Measurements from ENCODE around the gene OR52K1.
"Not testable (repeated sequence)": the region's sequence is repeated elsewhere in the genome, so short reads cannot be mapped to it uniquely, and the experiment has no call there.

The OR52K1 gene

DNA sequence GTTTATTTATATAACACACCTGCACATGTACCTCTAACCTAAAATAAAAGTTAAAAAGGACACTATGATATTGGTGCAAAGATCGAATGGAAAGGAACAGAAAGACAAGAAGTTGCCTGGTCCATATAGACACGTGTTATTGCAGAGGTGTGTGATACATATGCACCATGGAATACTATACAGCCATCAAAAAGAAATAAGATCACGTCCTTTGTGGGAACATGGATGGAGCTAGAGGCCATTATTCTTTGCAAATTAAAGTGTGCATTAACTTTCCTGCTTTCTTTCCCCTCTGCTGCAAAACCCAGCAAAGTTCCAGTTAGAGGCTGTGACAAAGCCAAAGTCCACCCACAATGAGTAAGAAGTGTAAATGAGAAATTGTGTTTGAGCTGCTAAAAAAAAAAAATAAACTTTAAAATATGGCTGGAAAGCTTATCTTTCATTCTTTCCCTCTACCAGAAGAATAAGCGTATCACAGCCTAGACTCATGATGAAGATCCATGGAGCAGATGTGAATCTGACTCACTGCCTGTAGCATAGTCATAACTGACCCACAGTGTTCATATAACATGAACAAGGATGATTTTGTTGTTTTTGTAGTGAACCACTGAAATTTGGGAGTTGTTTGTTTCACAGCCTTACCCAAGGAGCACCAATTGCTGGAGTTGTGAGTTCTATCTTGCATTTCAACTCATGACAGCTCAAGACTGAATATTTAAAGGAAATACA is 9.6 kb downstream of the OR52K1 start:
- peak; percentile 15 for DNase-seq

- DNase-seq: no peak
Observed at GRCh38 chr11:4493480-4493818, 11.0 kb downstream of the OR52K1 start.

DNA sequence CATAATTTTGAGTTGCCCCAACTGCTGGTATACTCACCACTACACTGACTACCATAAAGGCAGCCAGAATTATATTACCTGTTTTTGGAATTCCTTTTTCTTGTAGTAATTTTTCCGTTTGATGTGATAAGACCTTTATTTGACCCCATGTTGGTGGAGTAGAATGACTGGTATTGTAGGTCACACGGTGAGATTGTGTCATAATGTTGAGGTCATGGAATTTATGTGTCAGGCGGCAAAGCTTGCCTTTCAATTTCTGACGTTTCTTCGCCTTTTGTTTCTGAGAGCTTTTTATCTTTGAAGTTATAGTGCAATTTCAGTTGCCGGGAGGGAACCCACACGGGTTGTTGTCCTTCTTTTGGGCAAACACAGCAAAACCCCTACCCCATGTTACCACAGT is 13.0 kb downstream of the OR52K1 start:
- no peak for DNase-seq

DNA sequence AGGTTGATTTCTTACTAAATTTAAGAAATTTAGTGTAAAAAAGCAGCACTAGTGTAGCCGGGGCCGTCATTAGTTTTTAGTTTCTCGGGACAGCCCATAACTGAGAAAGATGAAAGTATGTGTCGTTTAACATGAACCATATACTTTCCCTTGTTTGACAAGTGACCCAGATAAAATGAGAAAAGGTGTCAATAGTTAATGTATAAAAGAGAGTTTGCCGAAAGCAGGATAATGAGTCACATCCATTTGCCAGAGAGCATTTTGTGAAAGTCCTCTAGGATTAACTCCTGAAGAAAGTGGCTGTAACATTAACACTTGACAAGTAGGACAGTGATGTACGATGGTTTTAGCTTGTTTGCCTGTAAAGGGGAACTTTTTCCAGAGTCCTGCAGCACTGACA is 13.5 kb downstream of the OR52K1 start:
- DNase-seq: no peak

DNA sequence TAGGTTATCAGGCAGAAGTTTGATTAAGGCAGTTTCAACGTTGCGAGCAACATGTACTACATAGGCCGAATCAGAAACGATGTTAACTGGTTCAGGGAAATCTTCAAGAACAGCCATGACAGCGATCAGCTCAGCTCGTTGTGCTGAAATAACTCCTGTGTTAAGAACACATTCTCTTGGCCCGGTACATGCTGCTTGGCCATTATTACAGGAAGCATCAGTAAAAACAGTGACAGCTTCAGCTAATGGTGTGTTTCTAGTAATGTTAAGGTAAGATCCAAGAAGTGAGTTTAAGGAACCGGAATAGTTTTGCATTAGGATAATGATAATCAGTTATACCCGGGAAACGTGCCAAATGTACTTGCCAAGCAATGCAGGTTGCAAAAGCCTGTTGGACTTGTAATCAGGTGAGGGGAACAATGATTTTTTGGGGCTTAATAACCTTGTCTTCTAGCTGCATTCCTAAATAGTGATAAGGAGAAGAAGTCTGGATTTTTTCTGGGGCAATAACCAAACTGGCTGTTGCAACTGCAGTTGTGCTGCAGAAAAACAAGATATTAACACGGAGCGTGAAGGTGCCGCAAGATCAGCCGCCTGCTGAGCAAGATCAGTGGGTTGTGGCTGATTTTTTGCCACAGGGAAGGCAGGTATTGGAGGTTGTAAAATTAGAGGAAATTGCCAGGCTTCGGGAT is 14.3 kb downstream of the OR52K1 start:
- DNase-seq: no peak

DNA sequence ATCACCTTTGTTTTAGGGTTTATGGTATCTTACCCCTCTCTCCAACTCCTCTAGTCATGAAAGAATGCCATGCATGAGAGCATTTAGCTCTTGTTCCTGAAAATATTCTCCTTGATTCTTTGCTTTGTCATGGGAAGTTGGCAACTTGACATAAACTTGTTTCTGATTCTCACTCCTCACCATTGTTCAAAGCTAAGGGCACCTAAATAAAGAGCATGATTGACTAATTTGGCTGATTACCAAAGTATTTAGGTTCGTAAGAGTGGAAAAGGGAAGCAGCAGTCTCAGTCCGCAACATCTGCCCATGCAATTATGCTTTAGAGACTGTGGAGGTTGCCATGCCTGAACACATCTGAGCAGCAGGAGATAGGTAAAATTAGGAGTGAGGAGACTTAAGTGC is 26.4 kb downstream of the OR52K1 start:
- no peak for DNase-seq

- no peak for DNase-seq
Observed at GRCh38 chr11:4511282-4512245, 29.1 kb downstream of the OR52K1 start.

GRCh38 chr11:4514196-4514595 is 31.8 kb downstream of the OR52K1 start:
- no peak for DNase-seq

- DNase-seq: no peak
Observed at GRCh38 chr11:4522339-4522738, 39.9 kb downstream of the OR52K1 start.

- DNase-seq: no peak
Observed at GRCh38 chr11:4522752-4523151, 40.3 kb downstream of the OR52K1 start.

DNA sequence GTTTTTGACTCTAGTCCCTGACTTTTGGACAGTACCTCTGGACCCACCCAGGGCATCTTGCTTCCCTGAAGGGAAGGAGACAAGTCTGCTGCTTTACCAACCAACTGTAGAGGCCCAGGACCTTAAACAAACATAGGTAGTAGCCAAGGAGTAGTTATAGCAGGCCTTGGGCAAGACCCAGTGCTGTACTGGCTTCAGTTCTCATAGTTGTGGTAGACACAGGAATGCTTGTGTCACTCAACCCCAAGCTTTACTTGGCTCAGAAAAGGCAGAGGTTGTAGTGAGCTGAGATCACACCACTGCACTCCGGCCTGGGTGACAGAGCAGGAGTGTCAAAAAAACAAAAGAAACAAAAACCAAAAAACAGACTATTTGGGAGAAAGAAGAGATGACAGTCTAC is 41.2 kb downstream of the OR52K1 start:
- DNase-seq: no peak

- DNase-seq: no peak
Observed at GRCh38 chr11:4527926-4528325, 45.5 kb downstream of the OR52K1 start.

DNA sequence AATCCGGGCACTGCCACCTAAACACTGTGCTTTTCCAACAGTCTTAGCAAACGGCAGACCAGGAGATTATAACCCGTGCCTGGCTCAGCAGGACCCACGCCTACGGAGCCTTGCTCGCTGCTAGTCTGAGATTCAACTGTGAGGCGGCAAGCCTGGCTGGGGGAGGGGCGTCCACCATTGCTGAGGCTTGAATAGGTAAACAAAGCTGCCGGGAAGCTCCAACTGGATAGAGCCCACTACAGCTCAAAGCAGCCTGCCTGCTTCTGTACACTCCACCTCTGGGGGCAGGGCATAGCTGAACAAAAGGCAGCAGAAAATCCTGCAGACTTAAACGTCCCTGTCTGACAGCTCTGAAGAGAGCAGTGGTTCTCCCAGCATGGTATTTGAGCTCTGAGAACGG is 49.2 kb downstream of the OR52K1 start:
- not testable (repeated sequence) for DNase-seq

DNA sequence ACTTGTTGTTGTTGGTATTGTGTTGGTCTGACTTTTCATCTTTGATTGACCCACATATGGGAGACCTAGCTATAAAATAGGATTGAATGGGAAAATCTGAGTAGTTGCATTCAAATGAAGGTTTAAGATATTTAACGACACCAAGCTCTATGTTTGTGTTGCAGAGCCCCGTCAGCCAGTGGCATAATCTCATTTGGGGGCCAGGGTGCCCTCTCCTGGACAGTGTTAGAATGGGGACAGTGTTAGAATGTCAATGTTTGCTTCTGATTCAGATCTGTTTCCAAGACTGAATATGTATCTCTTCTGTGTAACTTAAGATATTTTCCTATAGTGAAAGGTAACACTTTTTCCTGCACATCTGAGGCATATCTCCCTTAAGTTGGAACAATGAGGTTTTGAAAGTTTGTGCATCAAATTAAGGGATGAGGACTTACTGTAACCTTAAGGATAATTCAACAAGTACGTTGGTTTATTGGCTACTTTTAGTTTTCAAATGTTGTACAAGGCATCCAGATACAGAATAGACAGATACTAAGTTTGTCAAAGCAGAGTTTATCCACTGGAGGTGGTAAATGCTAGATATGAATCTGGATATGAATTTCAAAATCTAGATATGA is 57.3 kb downstream of the OR52K1 start:
- DNase-seq: peak; percentile 11

DNA sequence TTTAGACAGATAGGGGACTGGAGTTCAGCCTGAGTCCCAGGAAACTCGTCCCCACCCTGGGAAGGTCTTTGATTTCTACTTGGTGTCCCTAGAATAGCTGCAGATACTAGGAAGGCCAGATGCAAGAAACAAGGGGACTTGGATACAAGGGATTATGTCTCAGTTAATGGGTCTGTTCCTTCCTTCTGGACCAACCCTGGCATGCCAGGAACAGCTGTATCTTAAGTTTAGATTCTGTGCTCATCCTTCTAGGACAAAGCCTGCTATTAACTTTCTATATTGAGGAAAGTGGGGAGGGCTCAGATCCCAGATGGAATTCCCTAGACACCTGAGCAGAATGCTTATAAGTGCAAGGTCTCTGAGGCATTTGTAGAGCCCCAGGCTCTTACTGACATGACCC is 58.6 kb downstream of the OR52K1 start:
- DNase-seq: no peak

Measured in HCEC 1CT (cell line).